Right lobe of liver (tissue), 6 donors: ENCODE data around the gene SLC7A8. TPM values are rescaled to one million over a fixed set of nuclear protein-coding genes. Genes with fewer than 3 reads are reported as not detected.

Experiments used
- ATAC-seq, 4 donors: fragments of 200-7000 bp; cut with Tn5 transposase; one replicate each; pipeline ENCODE4 v1.9.1; 2020; ENCODE audit warnings: mild to moderate bottlenecking in 4 of 4, moderate library complexity in 4 of 4
- DNase-seq, 3 donors: peaks; one replicate each; pipeline ENCODE4 v3.0.0-alpha.2; 2020
- H3K27ac ChIP-seq, 3 donors: fragments of 200-600 bp; one replicate each; pipeline ENCODE4 v1.8.0; 2022
- H3K27me3 ChIP-seq, 2 donors: fragments of 200-600 bp; one replicate each; pipeline ENCODE4 v1.8.0; 2022
- H3K36me3 ChIP-seq, 4 donors: fragments of 200-600 bp; sonication (generic) in 1 of 4; one replicate each; pipeline versions ENCODE4 v1.5.1 to v1.8.0; 2017 to 2022; ENCODE audit warnings: control low read depth in 1 of 4
- H3K4me1 ChIP-seq, 4 donors: fragments of 200-600 bp; sonication (generic) in 1 of 4; one replicate each; pipeline versions ENCODE4 v1.5.1 to v1.8.0; 2017 to 2022; ENCODE audit warnings: control low read depth in 1 of 4
- H3K4me3 ChIP-seq, 3 donors: fragments of 200-600 bp; one replicate each; pipeline ENCODE4 v1.8.0; 2022
- H3K9me3 ChIP-seq, 4 donors: fragments of 200-600 bp; sonication (generic) in 1 of 4; one replicate each; pipeline versions ENCODE4 v1.5.1 to v1.8.0; 2017 to 2022; ENCODE audit warnings: control low read depth in 1 of 4
- CTCF ChIP-seq, 4 donors: fragments of 200-600 bp in 3 of 4; fragments of 450-650 bp in 1 of 4; IDR thresholded peaks; one replicate each; pipeline versions ENCODE4 v1.5.1 to v1.8.0; 2016 to 2022; ENCODE audit warnings: antibody characterized with exemption in 4 of 4, mild to moderate bottlenecking in 2 of 4
- POLR2A ChIP-seq: fragments of 450-650 bp; IDR thresholded peaks from one replicate; pipeline ENCODE4 v1.6.1; 2017; ENCODE audit warnings: antibody characterized with exemption, mild to moderate bottlenecking
- WGBS: methylation state at CpG from one replicate; pipeline ENCODE4 v1.1.6; 2018; ENCODE audit warnings: low coverage, low lambda C conversion rate; ENCODE audit not compliant: insufficient coverage; ENCODE audit errors: missing lambda C conversion rate; 5-methylcytosine and 5-hydroxymethylcytosine counted together
- intact Hi-C, 2 donors: fragments of 100-400 bp; cut with DNase I; formaldehyde crosslinking; loops; one replicate each; pipeline versions ENCODE4 v1.11.2 to v1.14.1; 2022
- total RNA-seq, 6 experiments: library from RNA; depleted of rRNA in 2 of 6; stranded (reverse); fragments of >200 nt in 2 of 6; fragmentation: NEBNext Ultra II Directional in 3 of 6; extraction: Animal tissue kit (Norgen Biotek cat#: 25700) in 3 of 6; gene quantifications; one replicate each; pipeline versions ENCODE4 v1.1.0 to v1.2.4, GENCODE V29; 2016 to 2023
- donor health status: DM: no; HTN: yes; CAD: no.
- donor health status: DM: no; HTN: no; CAD: no.
- donor health status: DM: no; HTN: no; CAD: no.
- donor health status: DM: no; HTN: yes; CAD: no.
- donor health status: DM: no; HTN: yes; CAD: no.

The SLC7A8 gene
- total RNA-seq, 6 experiments from 2014 or later: 3.2 to 10.1 (median 4.4) TPM

DNA sequence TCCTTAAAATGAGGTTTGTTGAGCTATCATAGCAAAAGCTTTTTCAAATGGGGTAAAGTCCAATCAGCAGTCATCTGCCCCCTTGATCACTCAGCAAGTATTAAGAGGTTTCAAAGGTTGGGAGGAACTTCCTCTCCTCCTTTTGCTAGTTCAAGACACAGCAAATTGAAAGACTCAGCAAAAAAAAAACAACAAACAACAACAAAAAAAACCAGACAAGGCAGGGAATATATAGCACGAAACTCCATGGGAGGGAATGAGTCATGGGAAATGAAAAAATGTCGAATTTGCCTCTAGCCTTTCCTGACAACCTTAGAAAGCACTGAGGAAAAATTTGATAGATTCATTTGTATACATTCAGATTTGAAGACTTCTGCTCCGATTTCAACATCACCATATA lies 1.6 kb upstream of the SLC7A8 start:
- H3K4me3 ChIP-seq: no peak overlapping the region
- H3K4me1 ChIP-seq: peaks cover 0 to 14% (median 0%) of the 10 kb centered on the region in 4 donors
- DNase-seq: no peak
- ATAC-seq: peak in 2 of 4 donors; percentile 8 to 18
- 37% methylated on average over 3 of the region's 3 CpGs for WGBS
- H3K27me3 ChIP-seq: peaks cover 0 to 5% of the 10 kb centered on the region in 2 donors
- intact Hi-C loops: loop anchor here (5.0 kb wide), 2 partner anchors 58 to 68 kb away; partner anchors contain the start of gene CEBPE (in 1 of the 2)
- H3K27ac ChIP-seq: no peak overlapping the region
- H3K36me3 ChIP-seq: no peaks in the 10 kb centered on the region
- H3K9me3 ChIP-seq: no peaks in the 10 kb centered on the region
- TF ChIP-seq CTCF (IDR thresholded peaks at IDR 0.05) (no peak), POLR2A (no peak)

DNA sequence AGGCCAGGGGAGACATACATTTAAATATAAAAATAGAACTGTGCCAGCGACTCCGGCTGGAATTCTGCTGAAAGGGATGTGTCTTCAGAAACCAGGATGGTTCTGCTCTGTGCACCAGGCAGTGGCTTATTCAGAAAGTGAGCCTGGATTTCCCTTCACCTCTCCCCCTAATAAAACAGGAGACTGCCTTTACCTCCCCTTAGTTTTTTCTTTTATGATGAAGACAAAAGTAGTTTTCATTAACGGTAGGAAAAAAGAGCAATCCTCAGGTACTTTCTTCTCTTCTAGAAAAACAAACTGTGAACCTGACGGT lies 346 bp downstream of the SLC7A8 start:
- intact Hi-C loops: no loop called here

DNA sequence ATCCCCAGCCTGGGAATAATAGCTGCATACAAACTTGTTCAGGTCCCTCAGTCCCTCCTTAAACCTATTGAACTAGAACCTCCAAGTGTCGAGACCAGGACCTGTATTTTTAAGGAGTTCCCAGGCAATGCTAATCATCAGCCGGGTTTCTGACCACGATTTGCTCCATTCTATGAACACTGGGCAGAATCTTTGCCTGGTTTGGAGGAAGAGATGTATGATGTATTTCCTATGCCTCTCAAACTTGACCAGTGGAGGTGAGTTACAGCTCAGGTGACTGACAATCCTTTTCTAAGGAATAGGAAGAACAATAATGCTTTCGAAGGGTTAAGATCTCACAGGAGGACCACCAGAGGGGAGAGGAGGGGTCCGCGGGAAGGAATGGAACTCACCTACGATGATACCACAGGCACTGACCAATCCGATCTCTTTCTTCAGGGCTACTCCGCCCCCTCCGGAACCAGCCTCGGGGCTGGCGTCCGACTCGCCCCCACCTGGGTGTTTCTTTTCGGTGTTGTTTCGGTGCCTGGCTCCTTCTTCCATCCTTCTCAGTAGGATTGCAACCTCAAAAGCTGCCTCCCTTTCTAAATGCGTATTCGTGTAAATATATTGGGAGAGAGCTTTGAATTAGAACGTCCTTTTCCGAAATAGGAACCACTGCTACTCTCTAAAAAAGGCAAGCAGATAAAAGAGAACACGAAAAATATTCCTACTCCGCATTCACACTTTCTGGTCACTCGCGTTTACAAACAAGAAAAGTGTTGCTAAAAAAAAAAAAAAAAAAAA lies 895 bp downstream of the SLC7A8 start:
- 2% methylated on average over 24 of the region's 24 CpGs for WGBS
- Histone ChIP-seq H3K36me3 (no peaks in the 10 kb centered on the region), H3K9me3 (no peaks in the 10 kb centered on the region), H3K27me3 (peaks cover 0 to 5% of the 10 kb centered on the region in 2 donors), H3K27ac (no peak overlapping the region), H3K4me1 (peaks cover 0 to 14% (median 0%) of the 10 kb centered on the region in 4 donors), H3K4me3 (peak overlapping the region; percentile 14 to 47 (median 32))
- TF ChIP-seq CTCF (IDR thresholded peaks at IDR 0.05) (no peak), POLR2A (no peak)
- DNase-seq: peak in 1 of 3 donors; percentile 41
- peak; percentile 58 to 69 (median 61) for ATAC-seq
- intact Hi-C loops: no loop called here

More for the DNA sequence above, 346 bp downstream of the SLC7A8 start:
- ATAC-seq: peak; percentile 26 to 49 (median 35)
- Histone ChIP-seq H3K36me3 (no peaks in the 10 kb centered on the region), H3K27me3 (peaks cover 0 to 5% of the 10 kb centered on the region in 2 donors), H3K4me1 (peaks cover 0 to 14% (median 0%) of the 10 kb centered on the region in 4 donors), H3K27ac (no peak overlapping the region), H3K4me3 (peak overlapping the region; percentile 14 to 47 (median 32)), H3K9me3 (no peaks in the 10 kb centered on the region)
- WGBS: 0% methylated on average over 4 of the region's 4 CpGs
- no peak for TF ChIP-seq CTCF (IDR thresholded peaks at IDR 0.05)
- TF ChIP-seq POLR2A: no peak
- DNase-seq: no peak

GRCh38 chr14:23181946-23182345 lies 1.5 kb downstream of the SLC7A8 start:
- DNase-seq: no peak
- TF ChIP-seq CTCF (IDR thresholded peaks at IDR 0.05) (no peak), POLR2A (no peak)
- Histone ChIP-seq H3K4me3 (peak overlapping the region in 2 of 3 donors; percentile 14 to 47), H3K27ac (no peak overlapping the region), H3K4me1 (peaks cover 0 to 14% (median 0%) of the 10 kb centered on the region in 4 donors), H3K27me3 (peaks cover 0 to 5% of the 10 kb centered on the region in 2 donors), H3K9me3 (no peaks in the 10 kb centered on the region), H3K36me3 (no peaks in the 10 kb centered on the region)
- ATAC-seq: no peak
- 14% methylated on average over 4 of the region's 4 CpGs for WGBS
- intact Hi-C loops: no loop called here
